Endothelial cell of umbilical vein (primary cell): ENCODE results near the gene RIMBP2. TPM values are rescaled to one million over a fixed set of nuclear protein-coding genes. Genes with fewer than 3 reads are reported as not detected.

Experiments used
- BruUV-seq: library from RNA; stranded (reverse); fragments of 400-500 nt; replicated peaks from 2 replicates; lab custom pipeline; 2021; lab: Mats Ljungman, UMichigan
- CTCF ChIA-PET: fragments of 300-600, 350-600 bp; sonication (Branson Sonifier 250); formaldehyde crosslinking; loops from one replicate; lab custom pipeline; 2021; ENCODE audit warnings: antibody characterized with exemption, inconsistent platforms; lab: Charles Lee
- POLR2A ChIA-PET: fragments of 300-600, 350-600 bp; sonication (Branson Sonifier 250); formaldehyde crosslinking; loops from one replicate; lab custom pipeline; 2021; ENCODE audit warnings: antibody characterized with exemption, inconsistent platforms; lab: Charles Lee
- DNase-seq: peaks from one replicate; pipeline ENCODE4 v3.0.0-alpha.2; 2011; ENCODE audit warnings: low read depth, low spot score
- FAIRE-seq: peaks from 2 replicates; lab custom pipeline; 2011; peaks lifted over from hg19 to GRCh38; lab: Jason Lieb, UNC
- H2AFZ ChIP-seq: 2 replicates; pipeline ENCODE4 v1.6.0; 2012; ENCODE audit warnings: low read depth, low read length, control low read depth, inconsistent platforms
- H3K27ac ChIP-seq: 2 replicates; pipeline ENCODE4 v1.5.1; 2011; ENCODE audit warnings: low read depth, mild to moderate bottlenecking, control low read depth, low read length, moderate library complexity; ENCODE audit not compliant: insufficient read depth
- H3K27me3 ChIP-seq, 2 experiments: 2 replicates each; pipeline versions ENCODE4 v1.6.0 to v1.6.1; 2011; ENCODE audit warnings: low read length in 2 of 2, mixed read lengths in 1 of 2; ENCODE audit not compliant: control insufficient read depth in 2 of 2, insufficient read depth in 2 of 2
- H3K36me3 ChIP-seq, 2 experiments: 2 replicates in 1 of 2; 3 replicates in 1 of 2; pipeline ENCODE4 v1.5.1; 2011; ENCODE audit warnings: low read length in 2 of 2, mild to moderate bottlenecking in 1 of 2, moderate library complexity in 1 of 2; ENCODE audit not compliant: control insufficient read depth in 2 of 2, insufficient read depth in 2 of 2; ENCODE audit errors: extremely low read depth in 1 of 2
- H3K4me1 ChIP-seq: 3 replicates; pipeline ENCODE4 v1.5.1; 2011; ENCODE audit warnings: mild to moderate bottlenecking, low read length; ENCODE audit not compliant: control insufficient read depth, insufficient read depth; ENCODE audit errors: extremely low read depth
- H3K4me2 ChIP-seq: 2 replicates; pipeline ENCODE4 v1.6.1; 2011; ENCODE audit warnings: low read length, control low read depth, mixed read lengths; ENCODE audit not compliant: insufficient read depth
- H3K4me3 ChIP-seq, 3 experiments: fragments of 200-600 bp in 1 of 3; sonication (generic), shearing (Covaris generic) in 1 of 3; replicated peaks in 1 of 3; 2 replicates each; pipeline ENCODE4 v1.5.1; 2011 to 2016; ENCODE audit warnings: control low read depth in 3 of 3, low read length in 3 of 3, mild to moderate bottlenecking in 2 of 3, inconsistent platforms in 1 of 3, low read depth in 1 of 3, moderate library complexity in 1 of 3; ENCODE audit not compliant: insufficient read depth in 1 of 3
- H3K79me2 ChIP-seq: 2 replicates; pipeline ENCODE4 v1.6.0; 2012; ENCODE audit warnings: low read length, inconsistent platforms; ENCODE audit not compliant: control insufficient read depth, insufficient read depth
- H3K9ac ChIP-seq: replicated peaks from 2 replicates; pipeline ENCODE3; 2011; ENCODE audit warnings: low read length, control low read depth; ENCODE audit not compliant: insufficient read depth; ENCODE audit errors: extremely low read depth
- H3K9me1 ChIP-seq: replicated peaks from 3 replicates; pipeline ENCODE4 v1.6.0; 2011; ENCODE audit warnings: mild to moderate bottlenecking, low read length; ENCODE audit not compliant: control insufficient read depth, insufficient read depth; ENCODE audit errors: extremely low read depth
- H3K9me3 ChIP-seq: replicated peaks from 2 replicates; pipeline ENCODE4 v1.5.1; 2012; ENCODE audit warnings: low read length, inconsistent platforms; ENCODE audit not compliant: control insufficient read depth, insufficient read depth
- H4K20me1 ChIP-seq: replicated peaks from 2 replicates; pipeline ENCODE3; 2011; ENCODE audit warnings: mild to moderate bottlenecking, low read length; ENCODE audit not compliant: control insufficient read depth, insufficient read depth; ENCODE audit errors: extremely low read depth
- CTCF ChIP-seq, 2 donors: IDR thresholded peaks; 1 replicate in 1 of 2; 2 replicates in 1 of 2; pipeline ENCODE4 v1.5.1; 2011; ENCODE audit warnings: low read length in 2 of 2, mild to moderate bottlenecking in 2 of 2, moderate library complexity in 2 of 2, control low read depth in 1 of 2, inconsistent platforms in 1 of 2, low read depth in 1 of 2; ENCODE audit not compliant: insufficient read depth in 1 of 2; ENCODE audit errors: extremely low read depth in 1 of 2
- EZH2 ChIP-seq: IDR thresholded peaks from 2 replicates; pipeline ENCODE4 v1.6.1; 2012; ENCODE audit warnings: borderline replicate concordance, low read depth, mild to moderate bottlenecking, moderate library complexity, low read length, inconsistent platforms; ENCODE audit not compliant: severe bottlenecking
- FOS ChIP-seq: IDR thresholded peaks from 2 replicates; pipeline ENCODE4 v1.6.1; 2011; ENCODE audit warnings: mild to moderate bottlenecking, low read length, moderate library complexity, borderline replicate concordance; ENCODE audit not compliant: insufficient read depth
- GATA2 ChIP-seq: IDR thresholded peaks from 2 replicates; pipeline ENCODE4 v1.7.0; 2011; ENCODE audit warnings: low read depth, mild to moderate bottlenecking, moderate library complexity, mixed read lengths, low read length; ENCODE audit not compliant: insufficient read length, insufficient read depth
- JUN ChIP-seq: IDR thresholded peaks from 2 replicates; pipeline ENCODE4 v1.6.1; 2011; ENCODE audit warnings: borderline replicate concordance, low read depth; ENCODE audit not compliant: insufficient read length, insufficient read depth
- MAX ChIP-seq: IDR thresholded peaks from 2 replicates; pipeline ENCODE4 v1.6.1; 2011; ENCODE audit not compliant: insufficient read depth, insufficient read length
- MYC ChIP-seq: IDR thresholded peaks from one replicate; pipeline ENCODE4 v1.6.1; 2011; ENCODE audit warnings: mild to moderate bottlenecking, low read depth, low read length
- POLR2A ChIP-seq: IDR thresholded peaks from 2 replicates; pipeline ENCODE4 v1.6.1; 2012; ENCODE audit warnings: low read depth, mild to moderate bottlenecking, control low read depth, low read length
- POLR2AphosphoS5 ChIP-seq: IDR thresholded peaks from 2 replicates; pipeline ENCODE4 v1.6.1; 2012; ENCODE audit warnings: low read depth, mild to moderate bottlenecking, control low read depth, low read length, moderate library complexity; ENCODE audit not compliant: insufficient read depth
- dilution Hi-C: fragments of 300-500 bp; cut with MboI; formaldehyde crosslinking; loops from one replicate; pipeline ENCODE4 v1.15.0; 2019; ENCODE audit warnings: low sequenced_read_pairs; ENCODE audit not compliant: extremely low pct_ligation_motif_present
- intact Hi-C: fragments of 100-400 bp; cut with micrococcal nuclease; formaldehyde crosslinking; loops from one replicate; pipeline ENCODE4 v1.10.0; 2022
- polyA plus RNA-seq, 4 experiments: library from polyadenylated mRNA; depleted of rRNA in 3 of 4; stranded (reverse) in 3 of 4; unstranded in 1 of 4; fragments of >200 nt; gene quantifications; 2 replicates each; pipeline versions ENCODE4 v1.2.1 to v1.2.3, GENCODE V29; 2011 to 2012; ENCODE audit warnings: missing spikeins in 1 of 4
- total RNA-seq: library from RNA; stranded (reverse); gene quantifications from 2 replicates; pipeline ENCODE4 v1.2.3, GENCODE V29; 2021

RIMBP2 gene
- total and polyA plus RNA-seq, 2 donors (not counting 3 experiments of a cell fraction or from before 2014, with no cell fraction given): 0.04 TPM; not detected in 1

GRCh38 chr12:130449291-130449690 lies 266.8 kb downstream of the RIMBP2 start:
- Histone ChIP-seq H3K79me2 (no peaks in the 10 kb centered on the region), H3K27me3 (no peaks in the 10 kb centered on the region), H3K4me3 (no peak overlapping the region), H3K27ac (no peak overlapping the region), H3K4me2 (no peak overlapping the region), H3K9me3 (peaks cover 5% of the 10 kb centered on the region), H3K4me1 (no peaks in the 10 kb centered on the region), H3K36me3 (no peaks in the 10 kb centered on the region), H4K20me1 (no peaks in the 10 kb centered on the region), H3K9me1 (no peaks in the 10 kb centered on the region), H2AFZ (no peak overlapping the region), H3K9ac (no peak overlapping the region)
- FAIRE-seq (no peak), DNase-seq (no peak)
- dilution Hi-C loops (no loop called here), intact Hi-C loops (no loop called here)
- ChIA-PET CTCF (no interaction called here), POLR2A (no interaction called here)
- BruUV-seq: no TSS peak
- TF ChIP-seq POLR2AphosphoS5 (no peak), GATA2 (no peak), MAX (no peak), EZH2 (no peak), FOS (no peak), MYC (no peak), CTCF (IDR thresholded peaks at IDR 0.05; ENCODE audit: extremely low read depth in 1 of 2, insufficient read depth in 1 of 2, low read depth in 1 of 2, low read length in 2 of 2) (no peak), JUN (no peak), POLR2A (no peak)
